Endothelial cell of umbilical vein (primary cell): ENCODE results near the gene HTR3C. TPM values are rescaled to one million over a fixed set of nuclear protein-coding genes. Genes with fewer than 3 reads are reported as not detected.
"Not testable (repeated sequence)": the region's sequence is repeated elsewhere in the genome, so short reads cannot be mapped to it uniquely, and the experiment has no call there.

Source experiments
- BruUV-seq: library from RNA; stranded (reverse); fragments of 400-500 nt; replicated peaks from 2 replicates; lab custom pipeline; 2021; lab: Mats Ljungman, UMichigan
- CTCF ChIA-PET: fragments of 300-600, 350-600 bp; sonication (Branson Sonifier 250); formaldehyde crosslinking; loops from one replicate; lab custom pipeline; 2021; ENCODE audit warnings: antibody characterized with exemption, inconsistent platforms; lab: Charles Lee
- POLR2A ChIA-PET: fragments of 300-600, 350-600 bp; sonication (Branson Sonifier 250); formaldehyde crosslinking; loops from one replicate; lab custom pipeline; 2021; ENCODE audit warnings: antibody characterized with exemption, inconsistent platforms; lab: Charles Lee
- DNase-seq: peaks from one replicate; pipeline ENCODE4 v3.0.0-alpha.2; 2011; ENCODE audit warnings: low read depth, low spot score
- FAIRE-seq: peaks from 2 replicates; lab custom pipeline; 2011; peaks lifted over from hg19 to GRCh38; lab: Jason Lieb, UNC
- H2AFZ ChIP-seq: 2 replicates; pipeline ENCODE4 v1.6.0; 2012; ENCODE audit warnings: low read depth, low read length, control low read depth, inconsistent platforms
- H3K27ac ChIP-seq: 2 replicates; pipeline ENCODE4 v1.5.1; 2011; ENCODE audit warnings: low read depth, mild to moderate bottlenecking, control low read depth, low read length, moderate library complexity; ENCODE audit not compliant: insufficient read depth
- H3K27me3 ChIP-seq, 2 experiments: 2 replicates each; pipeline versions ENCODE4 v1.6.0 to v1.6.1; 2011; ENCODE audit warnings: low read length in 2 of 2, mixed read lengths in 1 of 2; ENCODE audit not compliant: control insufficient read depth in 2 of 2, insufficient read depth in 2 of 2
- H3K36me3 ChIP-seq, 2 experiments: 2 replicates in 1 of 2; 3 replicates in 1 of 2; pipeline ENCODE4 v1.5.1; 2011; ENCODE audit warnings: low read length in 2 of 2, mild to moderate bottlenecking in 1 of 2, moderate library complexity in 1 of 2; ENCODE audit not compliant: control insufficient read depth in 2 of 2, insufficient read depth in 2 of 2; ENCODE audit errors: extremely low read depth in 1 of 2
- H3K4me1 ChIP-seq: 3 replicates; pipeline ENCODE4 v1.5.1; 2011; ENCODE audit warnings: mild to moderate bottlenecking, low read length; ENCODE audit not compliant: control insufficient read depth, insufficient read depth; ENCODE audit errors: extremely low read depth
- H3K4me2 ChIP-seq: 2 replicates; pipeline ENCODE4 v1.6.1; 2011; ENCODE audit warnings: low read length, control low read depth, mixed read lengths; ENCODE audit not compliant: insufficient read depth
- H3K4me3 ChIP-seq, 3 experiments: fragments of 200-600 bp in 1 of 3; sonication (generic), shearing (Covaris generic) in 1 of 3; replicated peaks in 1 of 3; 2 replicates each; pipeline ENCODE4 v1.5.1; 2011 to 2016; ENCODE audit warnings: control low read depth in 3 of 3, low read length in 3 of 3, mild to moderate bottlenecking in 2 of 3, inconsistent platforms in 1 of 3, low read depth in 1 of 3, moderate library complexity in 1 of 3; ENCODE audit not compliant: insufficient read depth in 1 of 3
- H3K79me2 ChIP-seq: 2 replicates; pipeline ENCODE4 v1.6.0; 2012; ENCODE audit warnings: low read length, inconsistent platforms; ENCODE audit not compliant: control insufficient read depth, insufficient read depth
- H3K9ac ChIP-seq: replicated peaks from 2 replicates; pipeline ENCODE3; 2011; ENCODE audit warnings: low read length, control low read depth; ENCODE audit not compliant: insufficient read depth; ENCODE audit errors: extremely low read depth
- H3K9me1 ChIP-seq: replicated peaks from 3 replicates; pipeline ENCODE4 v1.6.0; 2011; ENCODE audit warnings: mild to moderate bottlenecking, low read length; ENCODE audit not compliant: control insufficient read depth, insufficient read depth; ENCODE audit errors: extremely low read depth
- H3K9me3 ChIP-seq: replicated peaks from 2 replicates; pipeline ENCODE4 v1.5.1; 2012; ENCODE audit warnings: low read length, inconsistent platforms; ENCODE audit not compliant: control insufficient read depth, insufficient read depth
- H4K20me1 ChIP-seq: replicated peaks from 2 replicates; pipeline ENCODE3; 2011; ENCODE audit warnings: mild to moderate bottlenecking, low read length; ENCODE audit not compliant: control insufficient read depth, insufficient read depth; ENCODE audit errors: extremely low read depth
- FOS ChIP-seq: IDR thresholded peaks from 2 replicates; pipeline ENCODE4 v1.6.1; 2011; ENCODE audit warnings: mild to moderate bottlenecking, low read length, moderate library complexity, borderline replicate concordance; ENCODE audit not compliant: insufficient read depth
- GATA2 ChIP-seq: IDR thresholded peaks from 2 replicates; pipeline ENCODE4 v1.7.0; 2011; ENCODE audit warnings: low read depth, mild to moderate bottlenecking, moderate library complexity, mixed read lengths, low read length; ENCODE audit not compliant: insufficient read length, insufficient read depth
- JUN ChIP-seq: IDR thresholded peaks from 2 replicates; pipeline ENCODE4 v1.6.1; 2011; ENCODE audit warnings: borderline replicate concordance, low read depth; ENCODE audit not compliant: insufficient read length, insufficient read depth
- MYC ChIP-seq: IDR thresholded peaks from one replicate; pipeline ENCODE4 v1.6.1; 2011; ENCODE audit warnings: mild to moderate bottlenecking, low read depth, low read length
- POLR2A ChIP-seq: IDR thresholded peaks from 2 replicates; pipeline ENCODE4 v1.6.1; 2012; ENCODE audit warnings: low read depth, mild to moderate bottlenecking, control low read depth, low read length
- dilution Hi-C: fragments of 300-500 bp; cut with MboI; formaldehyde crosslinking; loops from one replicate; pipeline ENCODE4 v1.15.0; 2019; ENCODE audit warnings: low sequenced_read_pairs; ENCODE audit not compliant: extremely low pct_ligation_motif_present
- intact Hi-C: fragments of 100-400 bp; cut with micrococcal nuclease; formaldehyde crosslinking; loops from one replicate; pipeline ENCODE4 v1.10.0; 2022
- polyA plus RNA-seq, 4 experiments: library from polyadenylated mRNA; depleted of rRNA in 3 of 4; stranded (reverse) in 3 of 4; unstranded in 1 of 4; fragments of >200 nt; gene quantifications; 2 replicates each; pipeline versions ENCODE4 v1.2.1 to v1.2.3, GENCODE V29; 2011 to 2012; ENCODE audit warnings: missing spikeins in 1 of 4
- total RNA-seq: library from RNA; stranded (reverse); gene quantifications from 2 replicates; pipeline ENCODE4 v1.2.3, GENCODE V29; 2021
- TF ChIP-seq, protein P1 (sequence below): IDR thresholded peaks from 2 replicates; pipeline ENCODE4 v1.6.1; 2011; ENCODE audit not compliant: insufficient read depth, insufficient read length

Gene HTR3C
- total and polyA plus RNA-seq, 2 donors (not counting 3 experiments of a cell fraction or from before 2014, with no cell fraction given) = not detected

DNA sequence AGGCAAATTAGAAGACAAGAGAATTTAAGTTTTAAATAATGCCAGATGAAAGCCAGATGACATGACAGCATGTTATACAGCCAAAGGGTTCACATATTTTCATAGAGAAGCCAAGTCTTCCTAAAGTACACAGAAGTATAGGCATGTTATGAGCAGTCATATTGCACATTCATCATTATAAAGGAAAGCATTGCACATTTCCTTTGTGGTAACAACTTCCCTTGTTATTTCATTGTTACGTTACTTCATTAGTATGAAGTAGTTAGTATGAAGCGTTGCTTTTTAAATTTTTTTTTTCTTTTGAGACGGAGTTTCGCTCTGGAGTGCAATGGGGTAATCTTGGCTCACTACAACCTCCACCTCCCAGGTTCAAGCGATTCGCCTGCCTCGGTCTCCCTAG, 30.5 kb upstream of the HTR3C start:
- POLR2A ChIA-PET = no interaction called here
- H3K4me3 ChIP-seq = no peak overlapping the region
- H3K9me3 ChIP-seq = no peaks in the 10 kb centered on the region
- no peak overlapping the region for H3K9ac ChIP-seq
- peak; percentile 68 for DNase-seq
- H3K4me2 ChIP-seq = no peak overlapping the region
- intact Hi-C loops (loop anchor here (5.0 kb wide), 1 partner anchor 360 kb away; the partner anchor contains the start of gene CHRD), dilution Hi-C loops (no loop called here)
- H3K27ac ChIP-seq = no peak overlapping the region
- FAIRE-seq = no peak
- BruUV-seq = no TSS peak
- H3K9me1 ChIP-seq = no peaks in the 10 kb centered on the region
- no peak overlapping the region for H2AFZ ChIP-seq
- H3K79me2 ChIP-seq = no peaks in the 10 kb centered on the region
- H4K20me1 ChIP-seq = no peaks in the 10 kb centered on the region
- no peaks in the 10 kb centered on the region for H3K36me3 ChIP-seq
- TF ChIP-seq, protein P1, sequence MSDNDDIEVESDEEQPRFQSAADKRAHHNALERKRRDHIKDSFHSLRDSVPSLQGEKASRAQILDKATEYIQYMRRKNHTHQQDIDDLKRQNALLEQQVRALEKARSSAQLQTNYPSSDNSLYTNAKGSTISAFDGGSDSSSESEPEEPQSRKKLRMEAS = no peak
- TF ChIP-seq POLR2A (no peak), JUN (peak; percentile 50), MYC (no peak), GATA2 (no peak), FOS (peak; percentile 48)
- peaks cover 9 to 13% of the 10 kb centered on the region in 2 experiments for H3K27me3 ChIP-seq
- no peaks in the 10 kb centered on the region for H3K4me1 ChIP-seq
- CTCF ChIA-PET = interaction anchor here (1.0 kb wide), 1 partner anchor 127 kb away, joined by 4 read pairs; no protein-coding TSS in a partner anchor

DNA sequence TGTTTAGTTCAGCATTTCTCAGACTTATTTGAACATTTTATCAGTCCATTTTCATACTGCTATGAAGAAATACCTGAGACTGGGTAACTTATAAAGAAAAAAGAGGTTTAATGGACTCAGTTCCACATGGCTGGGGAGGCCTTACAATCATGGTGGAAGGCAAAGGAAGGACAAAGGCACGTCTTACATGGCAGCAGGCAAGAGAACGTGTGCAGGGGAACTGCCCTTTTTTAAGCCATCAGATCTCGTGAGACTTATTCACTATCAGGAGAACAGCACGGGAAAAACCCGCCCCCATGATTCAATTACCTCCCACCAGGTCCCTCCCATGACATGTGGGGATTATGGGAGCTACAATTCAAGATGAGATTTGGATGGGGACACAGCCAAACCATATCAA, 27.6 kb upstream of the HTR3C start:
- H4K20me1 ChIP-seq, H3K4me3 ChIP-seq, H3K79me2 ChIP-seq, H3K9ac ChIP-seq, DNase-seq, H3K9me3 ChIP-seq, H3K4me2 ChIP-seq, intact Hi-C loops, POLR2A ChIA-PET, H2AFZ ChIP-seq, FAIRE-seq, H3K4me1 ChIP-seq, H3K36me3 ChIP-seq, H3K9me1 ChIP-seq, BruUV-seq, H3K27ac ChIP-seq, dilution Hi-C loops: not testable (repeated sequence)
- CTCF ChIA-PET = interaction anchor here (1.0 kb wide), 1 partner anchor 203 kb away, joined by 3 read pairs; no protein-coding TSS in a partner anchor
- H3K27me3 ChIP-seq = peaks cover 9 to 11% of the 10 kb centered on the region in 2 experiments

DNA sequence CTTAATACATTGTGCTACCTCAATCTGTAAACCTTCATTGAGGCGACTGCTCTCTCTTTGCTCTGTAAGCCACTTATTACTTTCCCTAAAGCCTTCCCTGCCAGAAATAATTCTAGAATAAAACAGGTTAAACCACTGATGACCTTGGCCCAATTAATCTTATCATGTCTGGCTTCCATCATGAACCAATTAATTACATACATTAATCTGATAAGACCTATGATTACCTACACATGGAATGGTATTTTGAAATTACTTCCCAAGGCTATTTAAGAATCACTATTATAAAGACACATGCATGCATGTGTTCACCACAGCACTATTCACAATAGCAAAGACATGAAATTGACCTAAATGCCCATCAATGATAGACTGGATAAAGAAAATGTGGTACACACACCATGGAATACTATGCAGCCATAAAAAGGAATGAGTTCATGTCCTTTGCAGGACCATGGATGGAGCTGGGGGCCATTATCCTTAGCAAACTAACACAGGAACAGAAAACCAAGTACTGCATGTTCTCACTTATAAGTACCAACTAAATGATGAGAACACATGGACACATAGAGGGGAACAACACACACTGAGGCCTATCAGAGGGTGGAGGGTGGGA, 24.5 kb upstream of the HTR3C start:
- BruUV-seq, POLR2A ChIA-PET, H3K4me2 ChIP-seq, H3K27me3 ChIP-seq, intact Hi-C loops, H2AFZ ChIP-seq, H3K4me1 ChIP-seq, DNase-seq, H3K79me2 ChIP-seq, H4K20me1 ChIP-seq, dilution Hi-C loops, H3K27ac ChIP-seq, H3K9ac ChIP-seq, FAIRE-seq, H3K9me1 ChIP-seq, H3K36me3 ChIP-seq, H3K4me3 ChIP-seq, H3K9me3 ChIP-seq: not testable (repeated sequence)
- CTCF ChIA-PET = interaction anchor here (1.9 kb wide), 1 partner anchor 14 kb away, joined by 4 read pairs; no protein-coding TSS in a partner anchor
